NCI-H82 treated with DMSO at 0.1 percent for 48 hours (cell line): Measurements from ENCODE around the gene MDGA2.
A peak's percentile ranks its signal among the peaks of the same experiment; 100 is the strongest.

Experiments used
- DNase-seq: peaks from one replicate; lab custom pipeline; 2025; ENCODE audit not compliant: unreplicated experiment; lab: John Stamatoyannopoulos, UW

MDGA2 gene

DNA sequence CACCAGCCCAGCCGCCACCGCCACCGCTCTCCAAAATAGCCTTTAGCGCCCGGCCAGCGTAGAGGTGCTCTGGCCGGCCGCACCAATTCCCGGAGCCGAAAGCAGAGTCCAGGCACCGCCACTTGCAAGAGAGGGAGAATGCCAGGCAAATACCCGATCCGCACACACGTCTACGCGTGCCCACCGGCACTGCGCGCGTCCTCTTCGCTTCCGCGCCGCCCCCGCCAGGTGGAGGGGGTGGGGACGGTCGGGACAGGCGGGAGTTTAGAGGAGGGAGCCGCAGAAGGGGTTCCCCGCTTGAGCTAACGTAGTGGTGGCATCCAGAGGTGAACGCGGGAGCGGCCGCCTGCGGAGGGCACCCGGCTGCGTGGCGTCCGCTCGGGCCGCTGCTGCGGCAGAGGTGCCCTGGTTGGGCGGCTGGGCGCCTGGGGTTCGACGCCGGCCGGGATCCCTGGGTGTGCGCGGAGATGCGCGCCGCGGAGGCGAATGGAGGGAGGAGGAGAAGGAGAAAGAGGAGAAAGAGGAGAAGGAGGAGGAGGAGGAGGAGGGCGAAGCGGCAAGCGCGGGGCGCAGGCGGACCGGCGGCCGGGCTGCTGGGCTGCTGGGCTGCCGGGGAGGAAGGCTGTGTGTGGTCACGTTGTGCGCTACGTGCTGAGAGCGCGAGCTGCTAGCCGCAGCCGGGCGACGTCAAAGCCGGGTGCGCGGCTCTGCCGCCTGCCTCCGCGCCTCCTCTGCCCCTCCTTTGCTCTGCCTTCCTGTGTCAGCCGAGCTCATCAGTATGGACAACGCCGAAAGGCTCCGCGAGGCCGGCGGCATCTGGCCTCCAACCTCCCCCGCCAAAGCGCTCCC is at the start of gene MDGA2:
Gene MDGA2 (minus strand): TSS at position 140 of the 849 bp plus-strand sequence.
- no peak for DNase-seq

DNA sequence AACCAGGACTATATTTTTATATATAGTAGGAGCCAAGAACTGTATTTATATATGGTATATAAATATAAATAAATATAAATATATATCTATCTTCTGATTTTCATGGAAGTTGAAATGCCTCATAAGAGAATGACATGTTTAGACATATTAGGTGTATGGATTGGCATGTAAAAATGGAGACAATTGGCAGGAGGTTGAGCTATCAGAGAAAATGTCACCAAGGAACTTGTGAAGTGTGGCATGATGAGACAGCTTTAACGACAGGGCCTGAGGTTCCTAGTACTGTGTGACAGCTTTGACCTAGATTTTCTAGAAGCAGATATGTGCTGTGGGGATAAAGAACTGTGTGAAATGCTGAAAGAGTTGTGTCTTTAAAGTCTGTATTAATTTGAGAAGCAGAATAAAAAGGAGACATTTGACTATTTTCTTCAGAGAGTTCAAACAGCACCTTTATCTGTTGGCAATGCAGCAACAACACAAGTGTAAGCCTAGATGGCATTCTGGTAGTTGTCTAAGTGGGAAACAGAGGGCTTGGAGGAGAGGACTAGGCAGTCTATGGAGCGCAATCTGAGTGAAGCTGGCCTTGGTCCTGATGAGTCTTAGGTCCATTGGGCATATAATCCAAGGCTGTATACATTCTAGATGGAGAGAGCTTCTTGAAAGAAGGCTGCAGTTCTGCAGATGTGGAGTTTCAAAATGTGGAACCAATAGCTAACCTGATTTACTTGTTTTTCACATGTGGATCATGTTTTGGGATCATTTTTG is 47.7 kb upstream of the MDGA2 start:
- no peak for DNase-seq

DNA sequence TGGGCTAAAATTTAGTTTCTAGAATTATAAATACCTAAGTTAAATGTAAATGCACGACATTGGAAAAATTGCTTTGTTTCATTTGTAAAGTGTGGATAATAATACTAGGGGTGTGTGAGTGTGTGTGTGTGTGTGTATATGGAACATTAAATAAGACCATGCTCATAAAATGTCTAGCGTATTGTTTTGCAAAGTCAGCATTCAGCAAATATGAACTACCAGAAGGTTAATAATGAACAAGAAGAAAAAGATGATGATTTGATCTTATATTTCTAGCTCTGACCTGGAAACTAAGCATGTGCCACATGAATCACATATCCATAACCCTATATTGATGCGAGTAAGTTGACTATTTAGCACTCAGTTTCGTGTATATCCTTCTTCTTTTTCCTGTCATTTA is 44.9 kb upstream of the MDGA2 start:
- DNase-seq = no peak

DNA sequence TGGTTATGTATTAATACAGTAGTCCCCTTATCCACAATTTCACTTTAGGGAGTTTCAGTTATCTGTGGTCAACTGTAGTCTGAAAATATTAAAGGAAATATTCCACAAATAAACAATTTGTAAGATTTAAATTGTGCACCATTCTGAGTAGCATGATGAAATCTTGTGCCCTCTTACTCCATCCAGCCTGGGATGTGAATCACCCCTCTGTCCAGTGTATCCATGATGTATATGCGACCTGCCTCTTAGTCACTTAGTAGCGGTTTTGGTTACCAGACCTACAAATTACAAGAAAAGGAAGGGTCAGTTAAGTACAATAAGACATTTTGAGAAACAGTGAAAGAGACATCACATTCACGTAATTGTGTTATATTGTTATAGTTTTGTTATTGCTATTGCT is 39.9 kb upstream of the MDGA2 start:
- no peak for DNase-seq

DNA sequence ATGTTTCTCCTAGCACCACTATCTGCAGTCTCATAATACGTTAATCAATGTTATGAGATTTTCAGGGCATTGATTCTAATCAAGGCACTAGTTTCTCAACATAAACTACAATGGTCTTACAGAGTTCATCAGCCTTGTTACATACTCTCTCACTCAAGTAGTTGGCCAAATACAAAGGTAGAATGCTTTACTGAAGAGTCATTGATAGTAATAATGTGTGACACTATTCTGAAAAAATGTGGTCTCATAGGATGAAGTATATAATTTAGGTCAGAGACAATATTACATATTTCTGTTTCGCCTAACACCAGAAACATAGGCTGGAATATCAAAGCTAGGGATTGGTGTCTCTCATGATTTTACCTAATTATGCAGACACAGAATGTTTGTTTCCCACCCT is 35.2 kb upstream of the MDGA2 start:
- DNase-seq = no peak

DNA sequence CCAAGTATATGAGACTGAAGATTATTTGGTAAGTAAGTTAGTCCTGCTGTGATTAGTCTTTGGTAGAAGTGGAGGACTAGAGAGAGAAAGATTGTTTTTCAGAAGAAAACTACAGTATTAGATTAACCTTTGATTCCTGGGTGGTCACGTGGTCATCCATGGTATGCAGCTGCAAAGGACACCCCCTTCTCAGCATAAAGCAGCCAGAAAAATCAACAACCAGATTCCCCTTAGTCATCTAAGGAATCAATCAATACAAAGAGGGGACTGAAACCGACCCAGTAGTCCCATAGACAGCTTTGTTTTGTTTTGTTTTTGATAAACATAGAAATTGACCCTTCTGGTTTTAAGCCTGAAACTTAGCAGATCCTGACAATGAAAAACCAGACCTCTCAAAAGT is 30.3 kb upstream of the MDGA2 start:
- no peak for DNase-seq

DNA sequence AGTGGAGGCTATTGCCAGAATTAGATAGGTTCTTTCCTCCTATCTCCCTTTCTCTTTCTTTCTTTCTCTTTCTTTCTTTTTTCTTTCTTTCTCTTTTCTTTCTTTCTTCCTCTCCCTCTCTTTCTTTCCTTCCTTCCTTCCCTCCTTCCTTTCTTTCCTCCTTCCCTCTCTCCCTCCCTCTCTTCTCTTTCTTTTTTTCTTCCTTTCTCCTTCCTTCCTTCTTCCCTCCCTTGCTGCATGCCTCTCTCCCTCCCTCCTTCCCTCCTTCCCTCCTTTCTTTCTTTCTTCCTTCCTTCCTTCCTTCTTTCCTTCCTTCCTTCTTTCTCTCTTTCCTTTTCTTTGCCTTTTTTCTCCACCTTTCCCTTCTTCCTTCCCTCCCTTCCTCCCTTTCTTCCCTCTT is 16.4 kb upstream of the MDGA2 start:
- no peak for DNase-seq

DNA sequence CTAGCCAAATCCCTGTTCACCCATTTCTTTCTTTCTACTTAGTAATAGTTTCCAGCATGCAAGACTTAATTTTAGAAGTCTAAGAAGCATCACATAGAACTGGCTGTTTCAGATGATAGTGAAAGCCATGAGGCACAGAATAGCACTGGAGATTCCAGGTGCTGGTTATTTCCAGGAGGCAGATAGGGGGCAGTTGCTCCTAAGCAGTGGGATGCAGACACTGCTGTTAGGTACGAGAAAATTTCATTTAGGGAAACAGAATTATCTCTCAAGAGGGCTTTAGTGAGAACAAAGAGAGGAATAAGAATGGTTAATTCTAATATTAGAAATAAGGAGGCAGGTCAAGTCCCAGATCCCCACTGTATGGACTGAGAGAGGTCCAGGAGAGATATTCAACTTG is 3.6 kb upstream of the MDGA2 start:
- DNase-seq = no peak

DNA sequence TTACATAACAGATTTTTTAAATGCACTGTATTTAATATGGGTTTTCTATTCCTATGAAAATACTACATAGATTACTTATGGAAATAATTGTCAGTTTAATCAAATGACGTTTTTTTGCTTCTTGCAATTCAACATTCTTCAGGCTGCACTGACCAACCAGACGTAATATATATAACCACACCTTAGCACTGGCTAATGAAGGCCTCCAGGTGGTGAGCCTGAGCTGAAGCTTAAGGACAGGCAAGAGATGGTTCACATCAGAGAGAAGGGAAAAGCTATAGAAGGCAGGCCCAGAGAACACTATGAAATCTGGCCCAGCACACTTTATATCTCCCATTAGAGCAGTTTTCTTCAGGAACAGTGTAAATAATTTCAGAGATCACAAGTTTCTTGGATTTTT is 2.8 kb upstream of the MDGA2 start:
- no peak for DNase-seq

DNA sequence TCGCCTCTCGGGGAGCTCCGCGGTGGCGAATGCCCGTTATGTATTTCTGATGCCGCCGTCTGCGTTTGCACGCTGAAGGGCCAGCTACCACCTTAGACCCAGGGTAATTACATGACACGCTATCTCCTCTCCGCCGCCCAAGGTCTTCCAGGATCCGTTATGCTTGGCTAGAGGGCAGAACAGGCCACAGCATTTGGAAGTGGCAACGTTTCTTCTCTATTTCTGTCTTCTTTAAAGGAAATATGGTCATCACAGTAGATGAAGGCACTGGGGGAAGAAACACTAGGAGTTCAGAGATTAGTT is 861 bp upstream of the MDGA2 start:
- no peak for DNase-seq

DNA sequence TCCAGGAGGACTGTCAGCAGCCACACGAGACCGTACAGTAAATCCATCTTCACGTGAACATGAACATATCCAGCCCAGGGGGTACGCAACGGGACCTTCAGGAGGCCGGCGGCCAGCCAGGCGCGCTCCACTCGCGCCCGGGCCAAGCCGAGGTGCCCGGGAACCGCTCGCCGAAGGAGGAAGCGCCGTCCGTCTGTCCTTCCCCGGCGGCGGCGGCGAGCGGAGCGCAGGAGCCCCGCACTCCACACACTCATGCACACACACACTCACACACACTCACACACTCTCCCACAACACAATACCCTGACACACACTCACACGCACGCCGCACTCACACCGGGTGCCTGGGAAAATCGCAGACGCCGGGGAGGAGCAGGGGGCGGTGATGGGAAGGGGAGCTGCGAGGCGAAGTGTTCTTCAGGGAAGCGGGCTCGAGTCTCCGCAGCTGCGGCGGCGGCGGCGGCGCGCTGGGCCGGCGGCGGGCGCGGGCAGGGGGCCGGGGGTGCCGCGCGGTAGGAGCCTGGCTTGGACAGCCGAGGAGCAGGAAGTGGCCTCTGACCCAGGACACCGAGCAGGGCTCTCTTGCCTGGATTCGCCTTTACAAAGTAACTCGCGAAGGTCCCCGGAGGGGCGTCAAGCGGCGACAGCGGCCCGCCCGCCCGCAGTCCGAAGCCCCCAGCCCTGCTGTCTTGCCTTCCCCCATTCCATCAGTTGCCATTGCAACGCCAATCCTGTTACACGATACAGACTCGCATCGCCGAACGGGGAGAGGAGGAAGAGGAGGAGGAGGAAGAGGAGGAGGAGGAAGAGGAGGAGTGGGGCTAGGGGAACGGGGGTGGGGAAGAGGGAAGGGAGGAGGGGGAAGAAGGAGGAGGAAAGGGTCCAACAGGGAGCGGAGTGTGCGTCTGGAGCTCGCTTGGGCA is 601 bp downstream of the MDGA2 start:
- no peak for DNase-seq

DNA sequence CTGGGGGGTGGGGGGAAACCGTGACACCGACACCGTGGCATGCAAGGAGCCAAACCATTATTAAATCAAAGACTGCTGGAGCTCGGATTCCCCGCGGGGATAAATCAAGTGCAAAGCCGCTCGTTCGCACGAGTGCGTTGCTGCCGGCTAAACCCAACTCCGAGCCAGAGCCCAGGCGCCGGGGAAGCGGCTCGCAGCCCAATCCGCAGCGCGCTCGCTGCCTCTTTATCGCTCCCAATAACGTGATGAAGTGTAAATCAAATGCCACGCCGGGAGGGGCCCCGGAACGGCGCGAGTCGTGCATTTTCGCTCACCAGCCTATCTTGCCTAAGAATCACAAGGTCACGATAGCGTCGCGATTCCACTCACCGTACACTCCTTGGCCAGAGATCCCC is 1.3 kb downstream of the MDGA2 start:
- DNase-seq = no peak

DNA sequence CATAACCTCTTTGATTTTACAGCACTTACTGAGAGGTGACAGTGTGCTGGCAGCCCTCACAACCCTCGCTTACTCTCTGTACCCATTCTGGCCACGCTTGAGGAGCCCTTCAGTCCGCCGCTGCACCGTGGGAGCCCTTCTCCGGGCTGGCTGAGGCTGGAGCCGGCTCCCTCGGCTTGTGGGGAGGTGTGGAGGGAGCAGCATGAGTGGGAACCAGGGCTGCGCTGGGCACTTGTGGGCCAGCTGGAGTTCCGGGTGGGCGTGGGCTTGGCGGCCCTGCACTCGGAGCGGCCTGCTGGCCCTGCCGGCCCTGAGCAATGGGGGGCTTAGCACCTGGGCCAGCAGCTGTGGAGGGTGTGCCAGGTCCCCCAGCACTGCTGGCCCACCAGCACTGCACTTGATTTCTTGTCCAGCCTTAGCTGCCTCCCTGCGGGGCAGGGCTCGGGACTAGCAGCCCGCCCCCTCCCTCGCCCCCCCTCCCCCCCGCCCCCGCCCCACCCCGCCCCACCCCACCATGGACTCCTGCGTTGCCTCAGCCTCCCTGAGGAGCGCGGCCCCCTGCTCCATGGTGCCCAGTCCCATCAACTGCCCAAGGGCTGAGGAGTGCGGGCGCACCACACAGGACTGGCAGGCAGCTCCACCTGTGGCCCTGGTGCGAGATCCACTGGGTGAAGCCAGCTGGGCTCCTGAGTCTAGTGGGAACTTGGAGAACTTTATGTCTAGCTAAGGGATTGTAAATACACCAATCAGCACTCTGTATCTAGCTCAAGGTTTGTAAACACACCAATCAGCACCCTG is 9.9 kb downstream of the MDGA2 start:
- DNase-seq = no peak

DNA sequence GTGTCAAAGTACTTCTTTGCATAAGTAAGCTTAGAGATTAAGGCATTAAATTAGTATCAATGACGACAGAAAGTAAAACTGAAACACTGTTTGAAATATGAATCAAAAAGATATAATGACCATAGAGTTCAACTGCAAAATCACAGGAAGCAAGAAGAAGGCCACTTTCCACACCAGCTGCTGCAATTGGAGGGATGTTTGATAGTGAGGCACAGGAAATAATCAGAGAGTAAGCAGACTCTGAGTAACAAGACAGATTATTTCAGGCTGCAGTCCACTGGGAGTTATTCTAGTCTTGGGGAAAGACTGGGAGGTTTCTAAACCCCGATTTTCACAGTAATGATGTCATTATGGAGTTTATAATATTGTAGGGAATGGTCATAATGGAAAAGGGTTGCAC is 12.9 kb downstream of the MDGA2 start:
- no peak for DNase-seq

DNA sequence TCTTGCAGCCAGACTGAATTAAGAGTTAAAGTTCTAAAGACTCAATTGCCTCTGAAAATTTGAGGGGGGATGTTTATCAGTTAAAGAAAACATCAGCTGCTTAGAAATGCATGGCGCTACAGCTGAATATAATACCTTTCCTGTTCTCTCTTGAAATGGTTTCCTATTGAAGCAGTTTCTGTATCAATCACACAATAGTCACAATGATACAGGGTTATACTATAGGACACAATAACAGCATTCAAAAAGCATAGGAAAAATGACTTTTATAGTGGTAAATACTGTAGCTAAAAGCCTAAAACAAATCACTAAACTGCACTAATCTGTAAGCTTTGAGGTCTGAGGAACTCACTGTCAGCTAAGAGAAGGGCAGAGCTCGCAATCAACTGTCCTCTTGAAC is 15.2 kb downstream of the MDGA2 start:
- DNase-seq = no peak

DNA sequence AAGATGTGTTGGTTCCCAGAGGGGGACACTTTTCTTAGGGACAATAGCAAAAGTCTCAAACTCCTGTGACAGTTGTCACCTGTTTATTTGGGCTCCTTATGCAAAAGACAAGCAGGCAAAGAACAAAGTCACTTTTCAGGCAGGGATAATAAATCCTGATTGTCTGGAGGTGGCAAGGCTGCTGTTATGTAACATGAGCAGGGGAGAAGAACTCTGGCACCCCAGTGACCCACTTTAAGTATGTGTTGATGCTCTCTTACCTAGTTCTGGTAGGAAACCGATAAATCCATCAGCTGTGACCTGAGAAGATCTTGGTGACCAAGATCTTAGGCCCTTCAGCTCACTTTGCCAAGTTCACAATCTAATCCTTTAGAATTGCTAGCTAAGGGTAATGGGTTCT is 17.4 kb downstream of the MDGA2 start:
- no peak for DNase-seq

DNA sequence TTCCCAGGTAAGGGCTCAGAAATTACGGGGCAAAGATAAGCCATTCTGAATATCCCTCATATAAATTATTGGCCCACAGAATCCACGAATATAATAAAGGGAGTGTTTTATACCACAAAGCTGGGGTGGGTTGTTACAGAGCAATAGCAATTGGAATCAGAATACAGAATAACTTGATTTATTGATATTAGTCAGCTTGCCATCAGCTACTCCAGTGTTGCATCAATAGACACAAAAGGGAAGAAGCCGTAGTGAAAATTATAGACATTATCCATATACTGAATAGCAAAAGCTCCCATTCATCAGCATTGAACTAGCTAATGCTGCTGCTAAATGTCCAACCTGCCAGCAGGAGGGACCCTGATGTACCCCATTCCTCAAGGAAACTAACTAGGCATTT is 18.3 kb downstream of the MDGA2 start:
- DNase-seq = no peak

DNA sequence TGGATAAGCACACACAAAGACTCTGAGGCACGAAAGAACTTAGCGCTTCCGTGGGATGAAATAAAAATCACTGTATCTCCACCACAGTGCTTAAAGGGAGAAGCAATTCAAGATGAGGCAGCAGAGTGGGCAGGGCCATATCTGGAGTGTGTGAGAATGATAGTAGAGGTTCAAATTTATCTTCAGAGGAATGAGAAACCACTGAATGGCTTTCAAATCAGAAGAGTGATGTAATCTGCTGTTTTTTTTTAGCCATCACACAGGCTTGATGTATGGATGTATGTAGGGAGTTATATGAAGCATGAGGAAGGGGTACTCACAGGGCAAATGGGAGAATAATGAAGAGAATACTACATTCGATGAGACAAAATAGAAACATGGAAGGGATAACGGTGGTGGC is 24.1 kb downstream of the MDGA2 start:
- no peak for DNase-seq

DNA sequence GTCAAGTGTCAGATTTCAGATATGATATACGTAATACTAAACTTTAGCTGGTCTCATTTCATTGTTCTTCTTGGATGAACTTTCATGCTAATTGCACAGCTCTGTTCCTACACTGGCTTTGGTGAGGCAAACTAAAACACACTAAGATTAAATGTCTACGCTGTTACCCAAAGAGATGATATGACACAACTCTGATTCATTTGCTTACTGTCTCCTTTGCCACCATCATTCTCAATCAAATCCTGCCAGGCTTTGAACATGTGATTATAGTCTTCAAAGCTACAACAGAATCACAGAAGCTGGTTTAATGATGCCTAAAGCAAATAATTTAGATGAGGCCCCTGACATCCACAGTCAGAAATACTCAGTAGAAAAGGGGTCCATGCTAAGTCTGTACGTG is 37.7 kb downstream of the MDGA2 start:
- no peak for DNase-seq

DNA sequence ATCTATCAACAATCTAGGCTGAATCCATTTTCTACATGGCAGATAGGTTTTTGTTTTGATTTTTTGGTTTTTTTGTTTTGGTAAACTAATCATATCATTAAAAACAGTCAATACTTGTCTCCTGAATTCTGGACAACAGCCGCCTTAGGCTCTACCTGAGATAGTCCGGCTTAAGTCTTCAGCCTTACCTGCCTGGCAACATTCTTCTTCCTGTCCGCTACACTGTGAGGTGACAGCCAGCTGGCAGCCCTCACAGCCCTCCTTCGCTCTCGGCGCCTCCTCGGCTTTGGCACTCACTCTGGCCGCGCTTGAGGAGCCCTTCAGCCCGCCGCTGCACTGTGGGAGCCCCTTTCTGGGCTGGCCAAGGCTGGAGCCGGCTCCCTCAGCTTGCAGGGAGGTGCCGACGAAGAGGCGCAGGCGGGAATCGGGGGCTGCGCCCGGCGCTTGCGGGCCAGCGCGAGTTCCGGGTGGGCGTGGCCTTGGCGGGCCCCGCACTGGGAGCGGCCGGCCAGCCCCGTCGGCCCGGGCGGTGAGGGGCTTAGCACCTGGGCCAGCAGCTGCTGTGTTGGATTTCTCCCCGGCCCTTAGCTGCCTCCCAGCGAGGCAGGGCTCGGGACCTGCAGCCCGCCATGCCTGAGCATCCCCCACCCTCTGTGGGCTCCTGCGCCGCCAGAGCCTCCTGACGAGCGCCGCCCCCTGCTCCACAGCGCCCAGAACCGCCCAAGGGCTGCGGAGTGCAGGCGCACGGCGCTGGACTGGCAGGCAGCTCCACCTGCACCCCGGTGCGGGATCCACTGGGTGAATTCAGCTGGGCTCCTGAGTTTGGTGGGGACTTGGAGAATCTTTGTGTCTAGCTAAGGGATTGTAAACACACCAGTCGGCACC is 49.0 kb downstream of the MDGA2 start:
- peak; percentile 3 for DNase-seq
